H9 (cell line): Measurements from ENCODE around the gene RORB. TPM values are rescaled to one million over a fixed set of nuclear protein-coding genes. Genes with fewer than 3 reads are reported as not detected.

Experiments
- DNase-seq: peaks from one replicate; pipeline ENCODE4 v3.0.0-alpha.2; 2017
- H2AFZ ChIP-seq: one replicate; pipeline ENCODE4 v1.6.1; 2013; ENCODE audit warnings: mild to moderate bottlenecking, low read length, control low read depth, moderate library complexity
- H2AK5ac ChIP-seq: 2 replicates; pipeline ENCODE4 v1.6.1; 2013; ENCODE audit warnings: low read length, control low read depth, mixed read lengths; ENCODE audit not compliant: insufficient read length
- H2BK120ac ChIP-seq: one replicate; pipeline ENCODE4 v1.6.1; 2013; ENCODE audit warnings: low read depth, mild to moderate bottlenecking, low read length, control low read depth, inconsistent platforms; ENCODE audit not compliant: poor library complexity, severe bottlenecking
- H2BK12ac ChIP-seq: 2 replicates; pipeline ENCODE4 v1.6.1; 2013; ENCODE audit warnings: low read length, control low read depth, mixed read lengths, low read depth; ENCODE audit not compliant: insufficient read length
- H2BK15ac ChIP-seq: 2 replicates; pipeline ENCODE4 v1.6.1; 2013; ENCODE audit warnings: low read depth, low read length, control low read depth
- H2BK20ac ChIP-seq: one replicate; pipeline ENCODE4 v1.6.1; 2013; ENCODE audit warnings: low read depth, mild to moderate bottlenecking, low read length, control low read depth, inconsistent platforms; ENCODE audit not compliant: poor library complexity, severe bottlenecking
- H2BK5ac ChIP-seq: 2 replicates; pipeline ENCODE4 v1.6.1; 2013; ENCODE audit warnings: low read length, control low read depth, mixed read lengths; ENCODE audit not compliant: insufficient read length
- H3K14ac ChIP-seq: 2 replicates; pipeline ENCODE4 v1.6.1; 2013; ENCODE audit warnings: low read length, control low read depth; ENCODE audit not compliant: insufficient read depth
- H3K18ac ChIP-seq: 2 replicates; pipeline ENCODE4 v1.6.1; 2013; ENCODE audit warnings: low read depth, mild to moderate bottlenecking, mixed read lengths, low read length, control low read depth; ENCODE audit not compliant: insufficient read length
- H3K23ac ChIP-seq: 2 replicates; pipeline ENCODE4 v1.6.1; 2013; ENCODE audit warnings: low read length, control low read depth, mixed read lengths, low read depth; ENCODE audit not compliant: insufficient read length
- H3K23me2 ChIP-seq: 2 replicates; pipeline ENCODE4 v1.6.1; 2013; ENCODE audit warnings: low read depth, mild to moderate bottlenecking, mixed read lengths, low read length, control low read depth; ENCODE audit not compliant: insufficient read length, poor library complexity, severe bottlenecking
- H3K27ac ChIP-seq: 2 replicates; pipeline ENCODE4 v1.5.1; 2013; ENCODE audit warnings: low read length, control low read depth, mixed read lengths, low read depth; ENCODE audit not compliant: insufficient read length
- H3K27me3 ChIP-seq: 2 replicates; pipeline ENCODE4 v1.6.1; 2013; ENCODE audit warnings: low read length, control low read depth, inconsistent platforms; ENCODE audit not compliant: insufficient read depth
- H3K4ac ChIP-seq: 2 replicates; pipeline ENCODE4 v1.6.1; 2013; ENCODE audit warnings: low read depth, mild to moderate bottlenecking, control low read depth, inconsistent platforms, low read length, moderate library complexity
- H3K4me1 ChIP-seq: 2 replicates; pipeline ENCODE4 v1.6.1; 2013; ENCODE audit warnings: low read length, control low read depth, inconsistent platforms; ENCODE audit not compliant: insufficient read depth
- H3K4me2 ChIP-seq: 2 replicates; pipeline ENCODE4 v1.6.1; 2013; ENCODE audit warnings: low read length, control low read depth, mixed read lengths; ENCODE audit not compliant: insufficient read length, insufficient read depth
- H3K56ac ChIP-seq: 2 replicates; pipeline ENCODE4 v1.6.1; 2013; ENCODE audit warnings: low read depth, mild to moderate bottlenecking, mixed read lengths, low read length, control low read depth; ENCODE audit not compliant: insufficient read length
- H3K79me1 ChIP-seq: 2 replicates; pipeline ENCODE4 v1.6.1; 2013; ENCODE audit warnings: low read depth, mild to moderate bottlenecking, moderate library complexity, low read length, control low read depth, inconsistent platforms; ENCODE audit not compliant: insufficient read depth, poor library complexity, severe bottlenecking
- H3K79me2 ChIP-seq: 2 replicates; pipeline ENCODE4 v1.6.1; 2013; ENCODE audit warnings: low read length, control low read depth, inconsistent platforms; ENCODE audit not compliant: insufficient read depth
- H3K9ac ChIP-seq: 2 replicates; pipeline ENCODE4 v1.6.1; 2013; ENCODE audit warnings: low read length, control low read depth, mixed read lengths; ENCODE audit not compliant: insufficient read length; ENCODE audit errors: extremely low read depth
- H3K9me3 ChIP-seq: one replicate; pipeline ENCODE4 v1.6.1; 2013; ENCODE audit warnings: low read depth, low read length, inconsistent platforms; ENCODE audit not compliant: control insufficient read depth
- H3T11ph ChIP-seq: one replicate; pipeline ENCODE4 v1.6.1; 2013; ENCODE audit warnings: mild to moderate bottlenecking, low read length, control low read depth, inconsistent platforms
- H4K20me1 ChIP-seq: one replicate; pipeline ENCODE4 v1.6.1; 2013; ENCODE audit not compliant: control insufficient read depth, insufficient read length, insufficient read depth
- H4K5ac ChIP-seq: 2 replicates; pipeline ENCODE4 v1.6.1; 2013; ENCODE audit warnings: low read depth, mild to moderate bottlenecking, mixed read lengths, low read length, control low read depth; ENCODE audit not compliant: insufficient read length
- H4K8ac ChIP-seq: replicated peaks from 2 replicates; pipeline ENCODE4 v1.6.1; 2013; ENCODE audit warnings: low read length, control low read depth, mixed read lengths, low read depth; ENCODE audit not compliant: insufficient read length
- H4K91ac ChIP-seq: 2 replicates; pipeline ENCODE4 v1.6.1; 2013; ENCODE audit warnings: low read depth, mild to moderate bottlenecking, moderate library complexity, mixed read lengths, low read length, control low read depth; ENCODE audit not compliant: insufficient read length
- H3K27ac Mint-ChIP-seq, 3 experiments: 2 replicates in 2 of 3; 3 replicates in 1 of 3; pipeline ENCODE4 v1.8.0; 2020 to 2021; ENCODE audit warnings: mixed read lengths in 3 of 3, mild to moderate bottlenecking in 1 of 3, moderate library complexity in 1 of 3
- H3K27me3 Mint-ChIP-seq: 2 replicates; pipeline ENCODE4 v1.8.0; 2021; ENCODE audit warnings: low read depth, mild to moderate bottlenecking, moderate library complexity, mixed read lengths
- H3K36me3 Mint-ChIP-seq, 3 experiments: 2 replicates in 2 of 3; 3 replicates in 1 of 3; pipeline ENCODE4 v1.8.0; 2020 to 2021; ENCODE audit warnings: low read depth in 3 of 3, mixed read lengths in 3 of 3; ENCODE audit not compliant: insufficient read depth in 1 of 3
- H3K4me1 Mint-ChIP-seq, 2 experiments: 2 replicates each; pipeline ENCODE4 v1.8.0; 2020; ENCODE audit warnings: mixed read lengths in 2 of 2
- H3K4me3 Mint-ChIP-seq, 2 experiments: 2 replicates in 1 of 2; 3 replicates in 1 of 2; pipeline ENCODE4 v1.8.0; 2020 to 2021; ENCODE audit warnings: mild to moderate bottlenecking in 2 of 2, mixed read lengths in 2 of 2, moderate library complexity in 1 of 2
- H3K9me3 Mint-ChIP-seq, 2 experiments: 2 replicates in 1 of 2; 3 replicates in 1 of 2; pipeline ENCODE4 v1.8.0; 2020; ENCODE audit warnings: mild to moderate bottlenecking in 2 of 2, mixed read lengths in 2 of 2, moderate library complexity in 1 of 2
- WGBS: extraction: QIAGEN DNeasy Blood & Tissue Kit; methylation state at CpG from one replicate; pipeline ENCODE4 v1.1.7; 2013; ENCODE audit warnings: missing lambda C conversion rate, low lambda C conversion rate, mixed read lengths; ENCODE audit not compliant: insufficient read length; ENCODE audit errors: extremely low coverage; 5-methylcytosine and 5-hydroxymethylcytosine counted together
- total RNA-seq: library from RNA; stranded (reverse); gene quantifications from 2 replicates; pipeline ENCODE4 v1.2.1, GENCODE V29; 2021
- TF ChIP-seq, protein P1 (sequence below): fragments of 200-600 bp; sonication (generic); conservative IDR thresholded peaks from 3 replicates; pipeline ENCODE4 v1.8.0; 2021; ENCODE audit warnings: antibody characterized with exemption, mild to moderate bottlenecking

Gene RORB
- total RNA-seq, 1 experiment from 2014 or later, result 0.31 TPM

DNA sequence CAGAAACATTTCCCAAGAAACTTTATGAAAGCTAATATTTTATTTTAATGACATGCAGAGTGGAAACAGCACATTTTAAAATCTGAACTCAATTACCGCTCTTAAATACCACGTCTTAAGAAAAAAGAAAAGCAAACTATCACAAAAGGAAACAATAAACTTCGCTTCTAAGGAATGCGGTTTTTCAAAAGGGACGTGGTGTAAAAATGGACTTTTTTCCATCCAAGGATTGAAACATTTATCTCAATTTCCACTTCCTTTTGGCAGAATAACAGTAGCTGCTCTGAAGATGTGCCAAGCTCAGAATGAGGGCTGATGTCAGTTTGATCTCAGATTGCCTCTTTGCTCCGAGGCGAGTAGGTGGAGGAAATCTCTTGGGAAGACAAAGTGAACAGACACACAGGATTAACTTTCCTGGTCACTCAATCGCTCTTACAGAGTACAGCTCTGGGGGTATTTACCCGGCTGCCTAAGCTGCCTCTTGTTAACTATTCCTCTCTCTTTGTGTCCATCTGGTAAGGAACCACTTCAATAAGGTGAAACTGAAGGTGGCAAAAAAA lies 232.1 kb downstream of the RORB start:
- H3K56ac ChIP-seq, result no peak overlapping the region
- no peak overlapping the region for H3K4ac ChIP-seq
- Mint-ChIP-seq H3K27me3 (no peaks in the 10 kb centered on the region), H3K4me1 (peaks cover 28 to 31% of the 10 kb centered on the region in 2 experiments), H3K27ac (peak overlapping the region in 2 of 3 experiments; percentile 1 to 5; a peak in 2 of 7 replicates), H3K4me3 (no peak overlapping the region), H3K9me3 (no peaks in the 10 kb centered on the region), H3K36me3 (no peaks in the 10 kb centered on the region)
- H2AK5ac ChIP-seq, result no peak overlapping the region
- no peak overlapping the region for H4K8ac ChIP-seq
- no peak overlapping the region for H3K27ac ChIP-seq
- TF ChIP-seq, protein P1, sequence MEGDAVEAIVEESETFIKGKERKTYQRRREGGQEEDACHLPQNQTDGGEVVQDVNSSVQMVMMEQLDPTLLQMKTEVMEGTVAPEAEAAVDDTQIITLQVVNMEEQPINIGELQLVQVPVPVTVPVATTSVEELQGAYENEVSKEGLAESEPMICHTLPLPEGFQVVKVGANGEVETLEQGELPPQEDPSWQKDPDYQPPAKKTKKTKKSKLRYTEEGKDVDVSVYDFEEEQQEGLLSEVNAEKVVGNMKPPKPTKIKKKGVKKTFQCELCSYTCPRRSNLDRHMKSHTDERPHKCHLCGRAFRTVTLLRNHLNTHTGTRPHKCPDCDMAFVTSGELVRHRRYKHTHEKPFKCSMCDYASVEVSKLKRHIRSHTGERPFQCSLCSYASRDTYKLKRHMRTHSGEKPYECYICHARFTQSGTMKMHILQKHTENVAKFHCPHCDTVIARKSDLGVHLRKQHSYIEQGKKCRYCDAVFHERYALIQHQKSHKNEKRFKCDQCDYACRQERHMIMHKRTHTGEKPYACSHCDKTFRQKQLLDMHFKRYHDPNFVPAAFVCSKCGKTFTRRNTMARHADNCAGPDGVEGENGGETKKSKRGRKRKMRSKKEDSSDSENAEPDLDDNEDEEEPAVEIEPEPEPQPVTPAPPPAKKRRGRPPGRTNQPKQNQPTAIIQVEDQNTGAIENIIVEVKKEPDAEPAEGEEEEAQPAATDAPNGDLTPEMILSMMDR, result no peak
- H2BK20ac ChIP-seq, result no peak overlapping the region
- H3K23ac ChIP-seq, result no peak overlapping the region
- no peak overlapping the region for H2AFZ ChIP-seq
- no peaks in the 10 kb centered on the region for H3K79me1 ChIP-seq
- H3K4me1 ChIP-seq, result no peaks in the 10 kb centered on the region
- H3K9me3 ChIP-seq, result no peaks in the 10 kb centered on the region
- no peak overlapping the region for H3T11ph ChIP-seq
- H3K79me2 ChIP-seq, result no peaks in the 10 kb centered on the region; the same call in 1 of the 2 replicates
- no peak overlapping the region for H4K91ac ChIP-seq
- no peak overlapping the region for H3K18ac ChIP-seq
- no peak overlapping the region for H2BK5ac ChIP-seq
- no peak for DNase-seq
- H3K9ac ChIP-seq, result no peak overlapping the region
- no peak overlapping the region for H2BK120ac ChIP-seq
- no peak overlapping the region for H3K4me2 ChIP-seq
- H3K27me3 ChIP-seq, result no peaks in the 10 kb centered on the region
- H3K14ac ChIP-seq, result no peak overlapping the region
- WGBS, result no CpG with 5 or more reads among the region's 9 CpGs
- H4K5ac ChIP-seq, result no peak overlapping the region
- H4K20me1 ChIP-seq, result no peaks in the 10 kb centered on the region
- H2BK12ac ChIP-seq, result peak overlapping the region; percentile 94
- H2BK15ac ChIP-seq, result no peak overlapping the region
- H3K23me2 ChIP-seq, result no peaks in the 10 kb centered on the region
